GM18861 (cell line): ENCODE data around the gene CNKSR3.

Experiments
- ATAC-seq: cut with Tn5 transposase; IDR thresholded peaks from one replicate; pipeline ENCODE4 v1.9.1; 2021; ENCODE audit not compliant: unreplicated experiment

Gene CNKSR3

GRCh38 chr6:154428897-154429296 lies 81.6 kb downstream of the CNKSR3 start:
- ATAC-seq, result no peak

- no peak for ATAC-seq
Measured at GRCh38 chr6:154427446-154427845, 83.0 kb downstream of the CNKSR3 start.

DNA sequence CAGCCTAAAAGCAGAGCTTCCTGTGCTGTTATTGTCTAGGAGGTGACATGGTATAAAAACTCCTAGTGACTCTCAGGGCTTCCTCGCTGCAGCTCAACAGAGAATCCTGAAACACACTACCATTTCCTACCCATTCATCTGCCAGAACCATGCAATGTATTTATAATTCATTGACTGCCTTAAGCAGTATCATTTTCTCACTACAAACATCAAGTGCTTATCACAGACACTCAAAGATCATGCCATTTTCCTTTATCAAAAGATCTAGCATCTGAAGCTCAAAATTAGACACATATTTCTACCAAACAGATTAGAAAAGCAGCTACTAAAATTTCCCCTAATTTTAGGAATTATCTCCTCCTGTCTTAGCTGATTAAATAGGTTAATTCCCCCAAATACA lies 83.5 kb downstream of the CNKSR3 start:
- no peak for ATAC-seq

- ATAC-seq, result no peak
Measured at GRCh38 chr6:154425034-154425433, 85.5 kb downstream of the CNKSR3 start.

- ATAC-seq, result peak; percentile 80
Measured at GRCh38 chr6:154414021-154414813, 96.3 kb downstream of the CNKSR3 start.

GRCh38 chr6:154412106-154412820 lies 98.2 kb downstream of the CNKSR3 start:
- no peak for ATAC-seq

GRCh38 chr6:154411076-154411475 lies 99.4 kb downstream of the CNKSR3 start:
- ATAC-seq, result no peak

- ATAC-seq, result no peak
Measured at GRCh38 chr6:154410619-154411072, 99.8 kb downstream of the CNKSR3 start.

DNA sequence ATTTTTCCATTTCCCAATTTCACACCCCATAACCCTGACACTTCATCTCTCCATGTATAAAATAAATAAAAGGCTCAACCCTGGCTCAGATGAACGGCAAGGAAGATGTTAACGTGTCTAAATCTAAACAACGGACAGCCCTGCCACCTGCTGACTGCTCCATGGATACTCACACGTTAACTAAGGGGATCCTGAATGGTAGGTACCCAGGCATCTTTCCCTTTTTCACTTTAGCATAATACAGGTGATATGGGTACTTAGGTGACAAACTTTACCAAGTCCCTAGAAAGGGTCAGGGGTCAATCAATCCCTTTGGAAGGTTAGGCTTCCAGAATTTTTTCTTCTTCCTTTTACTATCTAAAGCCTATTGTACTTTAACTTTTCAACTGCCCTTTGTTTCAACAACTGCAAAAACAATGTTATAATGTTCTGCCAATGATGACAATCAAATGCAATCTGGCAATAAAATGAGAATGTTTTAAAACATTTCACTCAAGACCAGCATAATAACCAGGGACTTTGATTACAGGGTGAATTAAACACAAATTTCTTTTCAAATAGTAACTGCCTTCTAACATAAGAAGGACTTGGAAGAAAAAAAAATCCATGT lies 101.5 kb downstream of the CNKSR3 start:
- ATAC-seq, result no peak

DNA sequence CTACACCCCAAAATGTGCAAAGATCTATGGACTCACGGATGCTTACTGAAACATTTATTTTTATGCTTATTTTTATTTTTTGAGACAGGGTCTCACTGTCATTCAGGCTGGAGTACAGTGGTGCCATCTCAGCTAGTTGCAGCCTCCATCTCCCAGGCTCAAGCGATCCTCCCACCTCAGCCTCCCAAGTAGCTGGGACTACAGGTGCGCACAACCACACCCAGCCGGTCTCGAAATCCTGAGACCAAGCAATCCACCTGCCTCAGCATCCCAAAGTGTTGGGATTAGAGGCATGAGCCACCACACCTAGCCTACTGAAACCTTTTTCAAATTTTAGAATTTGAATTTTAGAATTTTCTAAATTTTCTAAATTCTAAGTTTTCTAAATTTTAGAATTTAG lies 103.0 kb downstream of the CNKSR3 start:
- no peak for ATAC-seq

- no peak for ATAC-seq
Measured at GRCh38 chr6:154406869-154407268, 103.6 kb downstream of the CNKSR3 start.

- no peak for ATAC-seq
Measured at GRCh38 chr6:154406301-154406700, 104.2 kb downstream of the CNKSR3 start.

DNA sequence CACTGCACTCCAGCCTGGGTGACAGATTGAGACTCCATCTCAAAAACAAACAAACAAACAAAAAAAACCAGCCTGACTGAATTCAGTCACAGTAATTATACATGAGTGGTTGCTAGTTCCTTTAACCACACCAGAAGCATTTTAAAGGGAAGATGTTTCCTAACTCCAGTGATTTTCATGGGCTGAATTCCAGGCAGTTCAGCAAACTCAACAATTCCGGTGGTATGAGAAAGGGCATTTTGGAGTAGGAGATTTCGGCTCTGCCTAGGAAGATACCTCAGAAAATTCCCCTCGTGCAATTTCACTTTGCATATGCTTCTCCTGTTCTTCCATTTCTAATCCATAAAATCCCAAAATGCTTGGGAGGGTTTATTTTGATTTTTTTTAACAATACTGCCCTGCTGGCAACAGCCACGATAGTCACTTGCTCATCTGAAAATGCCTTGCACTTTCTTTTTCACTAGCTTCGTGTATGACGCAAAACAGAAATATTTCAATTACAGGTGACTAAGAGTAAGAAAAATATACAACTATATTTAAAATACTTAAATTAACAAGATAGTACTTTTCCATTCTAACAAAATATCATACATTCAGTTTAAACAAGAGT lies 105.6 kb downstream of the CNKSR3 start:
- peak; percentile 47 for ATAC-seq

DNA sequence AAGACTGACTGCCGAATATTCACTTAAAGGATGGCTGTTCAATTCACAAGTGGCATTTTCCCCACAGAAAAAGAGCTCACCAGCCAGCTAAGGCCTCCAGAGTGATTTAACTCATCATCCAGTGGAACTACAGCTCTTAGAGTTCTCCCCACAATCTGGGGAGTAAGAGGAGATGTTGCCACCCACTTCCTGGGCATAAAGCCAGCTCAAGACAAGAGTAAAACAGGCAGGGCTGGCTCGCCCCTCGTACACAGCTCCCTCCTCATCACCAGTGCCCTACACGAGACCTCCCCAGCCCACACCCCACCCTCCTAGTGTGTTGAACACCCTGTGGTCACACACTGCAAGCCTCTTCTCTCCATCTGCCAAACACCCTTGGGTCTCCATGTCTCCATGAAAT lies 106.7 kb downstream of the CNKSR3 start:
- no peak for ATAC-seq

- no peak for ATAC-seq
Measured at GRCh38 chr6:154402081-154402780, 108.3 kb downstream of the CNKSR3 start.

GRCh38 chr6:154399097-154399496 lies 111.4 kb downstream of the CNKSR3 start:
- no peak for ATAC-seq

- ATAC-seq, result no peak
Measured at GRCh38 chr6:154397491-154398195, 112.8 kb downstream of the CNKSR3 start.

- ATAC-seq, result no peak
Measured at GRCh38 chr6:154395878-154396277, 114.6 kb downstream of the CNKSR3 start.

- ATAC-seq, result no peak
Measured at GRCh38 chr6:154395316-154395715, 115.2 kb downstream of the CNKSR3 start.

DNA sequence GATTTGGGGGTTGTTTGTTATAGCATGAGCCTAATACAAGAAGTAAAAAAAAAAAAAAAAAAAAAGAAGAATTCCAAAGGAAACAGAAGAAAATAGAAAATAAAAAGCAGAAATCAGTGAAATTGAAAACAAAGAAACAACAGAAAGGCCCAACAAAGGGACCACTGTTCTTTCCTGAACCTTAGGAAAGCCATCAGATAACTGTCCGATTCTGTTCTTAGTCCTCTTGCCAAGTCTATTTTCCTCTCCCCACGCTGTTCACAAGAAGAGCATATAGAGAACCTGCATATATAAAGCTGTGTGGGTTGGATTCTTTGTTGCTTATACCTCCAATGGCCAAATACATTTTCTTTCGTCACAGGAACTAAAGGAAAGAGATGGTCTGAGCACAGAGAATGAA lies 115.9 kb downstream of the CNKSR3 start:
- no peak for ATAC-seq
